Parathyroid adenoma (tissue), 2 donors: ENCODE results near the gene SLC34A3.
"Not testable (repeated sequence)": the region's sequence is repeated elsewhere in the genome, so short reads cannot be mapped to it uniquely, and the experiment has no call there.

ENCODE experiments used
- H2AFZ ChIP-seq: fragments of 300-600 bp; sonication (generic); one replicate; pipeline ENCODE4 v1.7.0; 2017; ENCODE audit warnings: antibody characterized with exemption, mild to moderate bottlenecking
- H3K27ac ChIP-seq: fragments of 300-600 bp; sonication (generic); one replicate; pipeline ENCODE4 v1.7.0; 2017
- H3K27me3 ChIP-seq: fragments of 300-600 bp; sonication (generic); one replicate; pipeline ENCODE4 v1.7.0; 2017; ENCODE audit warnings: low read length; ENCODE audit not compliant: control insufficient read depth, insufficient read depth
- H3K36me3 ChIP-seq: fragments of 300-600 bp; sonication (generic); one replicate; pipeline ENCODE4 v1.7.0; 2017; ENCODE audit warnings: low read length; ENCODE audit not compliant: control insufficient read depth, insufficient read depth
- H3K4me1 ChIP-seq: fragments of 300-600 bp; sonication (generic); one replicate; pipeline ENCODE4 v1.7.0; 2017; ENCODE audit warnings: control low read depth
- H3K4me2 ChIP-seq: fragments of 300-600 bp; sonication (generic); one replicate; pipeline ENCODE4 v1.7.0; 2017; ENCODE audit warnings: low read length
- H3K4me3 ChIP-seq: fragments of 300-600 bp; sonication (generic); one replicate; pipeline ENCODE4 v1.7.0; 2017; ENCODE audit warnings: low read depth, low read length
- H3K79me2 ChIP-seq: fragments of 300-600 bp; sonication (generic); one replicate; pipeline ENCODE4 v1.7.0; 2017; ENCODE audit warnings: control low read depth
- H3K9ac ChIP-seq: fragments of 300-600 bp; sonication (generic); one replicate; pipeline ENCODE4 v1.7.0; 2017; ENCODE audit warnings: mild to moderate bottlenecking
- H3K9me3 ChIP-seq: fragments of 300-600 bp; sonication (generic); one replicate; pipeline ENCODE4 v1.7.0; 2017; ENCODE audit warnings: low read length; ENCODE audit not compliant: control insufficient read depth
- TF ChIP-seq, protein P1 (sequence below): fragments of 300-600 bp; sonication (generic); IDR thresholded peaks from one replicate; pipeline ENCODE4 v1.7.0; 2017; ENCODE audit warnings: antibody characterized with exemption, mild to moderate bottlenecking
- donor health status: primary hyperparathyroidism.

The SLC34A3 gene

GRCh38 chr9:137240318-137240840, 9.7 kb downstream of the SLC34A3 start:
- no peaks in the 10 kb centered on the region for H3K9me3 ChIP-seq
- no peaks in the 10 kb centered on the region for H3K36me3 ChIP-seq
- no peaks in the 10 kb centered on the region for H3K27me3 ChIP-seq
- TF ChIP-seq, protein P1, sequence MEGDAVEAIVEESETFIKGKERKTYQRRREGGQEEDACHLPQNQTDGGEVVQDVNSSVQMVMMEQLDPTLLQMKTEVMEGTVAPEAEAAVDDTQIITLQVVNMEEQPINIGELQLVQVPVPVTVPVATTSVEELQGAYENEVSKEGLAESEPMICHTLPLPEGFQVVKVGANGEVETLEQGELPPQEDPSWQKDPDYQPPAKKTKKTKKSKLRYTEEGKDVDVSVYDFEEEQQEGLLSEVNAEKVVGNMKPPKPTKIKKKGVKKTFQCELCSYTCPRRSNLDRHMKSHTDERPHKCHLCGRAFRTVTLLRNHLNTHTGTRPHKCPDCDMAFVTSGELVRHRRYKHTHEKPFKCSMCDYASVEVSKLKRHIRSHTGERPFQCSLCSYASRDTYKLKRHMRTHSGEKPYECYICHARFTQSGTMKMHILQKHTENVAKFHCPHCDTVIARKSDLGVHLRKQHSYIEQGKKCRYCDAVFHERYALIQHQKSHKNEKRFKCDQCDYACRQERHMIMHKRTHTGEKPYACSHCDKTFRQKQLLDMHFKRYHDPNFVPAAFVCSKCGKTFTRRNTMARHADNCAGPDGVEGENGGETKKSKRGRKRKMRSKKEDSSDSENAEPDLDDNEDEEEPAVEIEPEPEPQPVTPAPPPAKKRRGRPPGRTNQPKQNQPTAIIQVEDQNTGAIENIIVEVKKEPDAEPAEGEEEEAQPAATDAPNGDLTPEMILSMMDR: peak; percentile 13
- peak overlapping the region; percentile 86 for H3K4me3 ChIP-seq
- peak overlapping the region; percentile 96 for H3K27ac ChIP-seq
- no peak overlapping the region for H3K9ac ChIP-seq
- peaks cover 16% of the 10 kb centered on the region for H3K4me1 ChIP-seq
- H3K79me2 ChIP-seq: no peaks in the 10 kb centered on the region
- H2AFZ ChIP-seq: peak overlapping the region; percentile 85
- peak overlapping the region; percentile 91 for H3K4me2 ChIP-seq

GRCh38 chr9:137240841-137241489, 10.3 kb downstream of the SLC34A3 start, which contains the start of gene TUBB4B:
Gene TUBB4B, plus strand, starts transcription at chr9:137241287. Its CDS starts 74 bp downstream, at chr9:137241361.
- TF ChIP-seq, protein P1: no peak
- Histone ChIP-seq H3K36me3 (no peaks in the 10 kb centered on the region), H3K27ac (peak within 1 kb of the TSS; percentile 96), H3K9ac (no peak within 1 kb of the TSS), H3K4me2 (peak within 1 kb of the TSS; percentile 94), H2AFZ (peak within 1 kb of the TSS; percentile 85), H3K79me2 (no peaks in the 10 kb centered on the region), H3K27me3 (no peaks in the 10 kb centered on the region), H3K9me3 (no peaks in the 10 kb centered on the region), H3K4me1 (peaks cover 16% of the 10 kb centered on the region), H3K4me3 (peak within 1 kb of the TSS; percentile 86)

DNA sequence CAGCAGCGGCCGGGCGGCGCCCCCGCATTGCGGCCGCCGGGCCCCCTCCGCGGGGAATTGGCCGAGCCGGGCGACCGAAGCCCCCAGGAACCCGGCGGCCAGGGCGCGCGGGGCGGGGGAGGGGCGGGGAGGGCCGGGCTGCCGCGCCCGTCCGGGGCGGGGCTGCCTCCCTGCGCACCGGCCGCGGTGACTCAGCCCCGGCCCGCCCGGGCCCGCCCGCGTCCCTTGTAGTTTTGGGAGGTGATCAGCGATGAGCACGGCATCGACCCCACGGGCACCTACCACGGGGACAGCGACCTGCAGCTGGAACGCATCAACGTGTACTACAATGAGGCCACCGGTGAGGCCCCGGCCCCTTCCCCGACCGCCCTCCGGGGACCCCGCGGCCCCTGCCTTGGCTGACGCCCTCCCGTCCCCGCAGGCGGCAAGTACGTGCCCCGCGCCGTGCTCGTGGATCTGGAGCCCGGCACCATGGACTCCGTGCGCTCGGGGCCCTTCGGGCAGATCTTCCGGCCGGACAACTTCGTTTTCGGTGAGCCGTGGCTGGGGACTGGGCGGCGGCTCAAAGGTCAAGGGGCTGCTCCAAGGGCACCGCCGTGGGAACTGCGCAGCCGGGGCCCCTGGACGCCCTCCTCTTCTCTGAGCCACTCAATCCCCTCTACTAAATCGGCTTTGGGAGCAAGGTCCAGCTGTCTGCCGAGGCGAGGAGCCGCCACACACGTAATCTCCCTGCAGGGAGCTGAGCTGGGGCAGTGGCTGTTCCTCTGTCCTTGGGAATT, 11.0 kb downstream of the SLC34A3 start:
- H3K4me3 ChIP-seq: peak overlapping the region; percentile 69
- H3K4me2 ChIP-seq: peak overlapping the region; percentile 94
- TF ChIP-seq, protein P1: no peak
- no peak overlapping the region for H3K9ac ChIP-seq
- no peaks in the 10 kb centered on the region for H3K79me2 ChIP-seq
- H2AFZ ChIP-seq: no peak overlapping the region
- no peaks in the 10 kb centered on the region for H3K27me3 ChIP-seq
- H3K36me3 ChIP-seq: no peaks in the 10 kb centered on the region
- peaks cover 9% of the 10 kb centered on the region for H3K4me1 ChIP-seq
- peak overlapping the region; percentile 69 for H3K27ac ChIP-seq
- H3K9me3 ChIP-seq: no peaks in the 10 kb centered on the region

DNA sequence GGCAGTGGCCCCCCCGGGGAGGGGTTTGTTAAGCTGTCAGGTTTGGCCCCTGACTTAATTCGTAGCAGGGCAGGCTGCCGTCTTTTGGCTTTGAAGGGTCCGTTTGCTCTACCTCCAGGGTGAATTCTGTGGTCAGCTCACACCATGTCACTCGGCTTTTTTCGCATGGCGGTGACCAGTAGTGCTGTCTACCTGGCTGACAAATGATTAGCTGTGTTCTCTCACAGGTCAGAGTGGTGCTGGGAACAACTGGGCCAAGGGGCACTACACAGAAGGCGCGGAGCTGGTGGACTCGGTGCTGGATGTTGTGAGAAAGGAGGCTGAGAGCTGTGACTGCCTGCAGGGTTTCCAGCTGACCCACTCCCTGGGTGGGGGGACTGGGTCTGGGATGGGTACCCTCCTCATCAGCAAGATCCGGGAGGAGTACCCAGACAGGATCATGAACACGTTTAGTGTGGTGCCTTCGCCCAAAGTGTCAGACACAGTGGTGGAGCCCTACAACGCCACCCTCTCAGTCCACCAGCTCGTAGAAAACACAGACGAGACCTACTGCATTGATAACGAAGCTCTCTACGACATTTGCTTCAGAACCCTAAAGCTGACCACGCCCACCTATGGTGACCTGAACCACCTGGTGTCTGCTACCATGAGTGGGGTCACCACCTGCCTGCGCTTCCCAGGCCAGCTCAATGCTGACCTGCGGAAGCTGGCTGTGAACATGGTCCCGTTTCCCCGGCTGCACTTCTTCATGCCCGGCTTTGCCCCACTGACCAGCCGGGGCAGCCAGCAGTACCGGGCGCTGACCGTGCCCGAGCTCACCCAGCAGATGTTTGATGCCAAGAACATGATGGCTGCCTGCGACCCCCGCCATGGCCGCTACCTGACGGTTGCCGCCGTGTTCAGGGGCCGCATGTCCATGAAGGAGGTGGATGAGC, 11.8 kb downstream of the SLC34A3 start:
- no peaks in the 10 kb centered on the region for H3K27me3 ChIP-seq
- H3K9me3 ChIP-seq: no peaks in the 10 kb centered on the region
- TF ChIP-seq, protein P1: no peak
- no peak overlapping the region for H3K9ac ChIP-seq
- no peak overlapping the region for H2AFZ ChIP-seq
- H3K4me3 ChIP-seq: peak overlapping the region; percentile 69
- peaks cover 5% of the 10 kb centered on the region for H3K4me1 ChIP-seq
- peak overlapping the region; percentile 94 for H3K4me2 ChIP-seq
- H3K36me3 ChIP-seq: no peaks in the 10 kb centered on the region
- peak overlapping the region; percentile 53 for H3K27ac ChIP-seq
- H3K79me2 ChIP-seq: no peaks in the 10 kb centered on the region

DNA sequence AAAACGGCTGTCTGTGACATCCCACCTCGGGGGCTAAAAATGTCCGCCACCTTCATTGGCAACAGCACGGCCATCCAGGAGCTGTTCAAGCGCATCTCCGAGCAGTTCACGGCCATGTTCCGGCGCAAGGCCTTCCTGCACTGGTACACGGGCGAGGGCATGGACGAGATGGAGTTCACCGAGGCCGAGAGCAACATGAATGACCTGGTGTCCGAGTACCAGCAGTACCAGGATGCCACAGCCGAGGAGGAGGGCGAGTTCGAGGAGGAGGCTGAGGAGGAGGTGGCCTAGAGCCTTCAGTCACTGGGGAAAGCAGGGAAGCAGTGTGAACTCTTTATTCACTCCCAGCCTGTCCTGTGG, 12.5 kb downstream of the SLC34A3 start:
- not testable (repeated sequence) for H3K4me3 ChIP-seq, H3K9me3 ChIP-seq, H2AFZ ChIP-seq, H3K4me1 ChIP-seq, H3K27me3 ChIP-seq, H3K79me2 ChIP-seq, H3K27ac ChIP-seq, H3K9ac ChIP-seq, H3K4me2 ChIP-seq, H3K36me3 ChIP-seq
